ENCODE measurements around the gene CDKN1B.

The CDKN1B gene

DNA sequence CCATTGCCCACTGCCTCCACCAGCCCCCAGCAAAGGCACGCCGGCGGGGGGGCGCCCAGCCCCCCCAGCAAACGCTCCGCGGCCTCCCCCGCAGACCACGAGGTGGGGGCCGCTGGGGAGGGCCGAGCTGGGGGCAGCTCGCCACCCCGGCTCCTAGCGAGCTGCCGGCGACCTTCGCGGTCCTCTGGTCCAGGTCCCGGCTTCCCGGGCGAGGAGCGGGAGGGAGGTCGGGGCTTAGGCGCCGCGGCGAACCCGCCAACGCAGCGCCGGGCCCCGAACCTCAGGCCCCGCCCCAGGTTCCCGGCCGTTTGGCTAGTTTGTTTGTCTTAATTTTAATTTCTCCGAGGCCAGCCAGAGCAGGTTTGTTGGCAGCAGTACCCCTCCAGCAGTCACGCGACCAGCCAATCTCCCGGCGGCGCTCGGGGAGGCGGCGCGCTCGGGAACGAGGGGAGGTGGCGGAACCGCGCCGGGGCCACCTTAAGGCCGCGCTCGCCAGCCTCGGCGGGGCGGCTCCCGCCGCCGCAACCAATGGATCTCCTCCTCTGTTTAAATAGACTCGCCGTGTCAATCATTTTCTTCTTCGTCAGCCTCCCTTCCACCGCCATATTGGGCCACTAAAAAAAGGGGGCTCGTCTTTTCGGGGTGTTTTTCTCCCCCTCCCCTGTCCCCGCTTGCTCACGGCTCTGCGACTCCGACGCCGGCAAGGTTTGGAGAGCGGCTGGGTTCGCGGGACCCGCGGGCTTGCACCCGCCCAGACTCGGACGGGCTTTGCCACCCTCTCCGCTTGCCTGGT lies at the start of gene CDKN1B:
Gene CDKN1B (plus strand): TSS at position 576 of the 793 bp plus-strand sequence. CDS start 472 bp downstream, outside the sequence.
- DNase-seq = peak; percentile 94

DNA sequence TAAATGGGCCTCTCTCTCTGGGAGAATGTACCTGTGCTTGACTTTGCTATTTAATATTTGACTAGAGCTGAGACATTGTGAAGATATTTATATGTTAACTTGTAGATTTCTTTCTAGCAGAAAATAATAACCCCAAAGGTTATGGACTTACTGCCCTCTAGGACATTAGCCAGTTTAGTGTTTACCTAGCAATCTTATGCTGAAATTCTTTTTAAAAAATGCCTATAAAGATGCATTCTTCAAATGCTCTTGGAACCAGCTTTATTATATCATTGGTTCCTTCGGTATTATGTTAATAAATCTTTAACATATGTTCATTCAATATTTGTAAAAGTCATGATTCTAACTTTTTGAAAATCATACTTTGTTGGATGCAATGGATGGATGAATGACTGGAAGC lies 49.2 kb upstream of the CDKN1B start:
- DNase-seq = no peak

DNA sequence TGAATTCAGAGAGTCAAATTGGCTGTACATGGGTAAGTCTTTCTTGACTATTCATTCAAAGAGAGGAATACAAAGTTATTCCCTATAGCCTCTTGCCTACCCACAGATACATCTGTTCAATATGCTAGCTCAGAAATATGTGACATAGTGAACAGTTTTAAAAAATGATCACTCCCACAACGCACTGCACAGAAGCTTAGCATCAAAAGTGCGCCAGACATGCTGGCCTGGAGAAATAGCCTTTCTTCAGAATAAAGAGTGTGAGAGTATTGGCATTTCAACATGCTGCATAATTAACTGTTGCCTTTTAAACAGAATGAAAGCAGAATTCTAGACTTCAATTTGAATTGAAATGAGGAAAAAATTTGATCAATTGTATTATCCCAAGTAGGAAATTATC lies 48.1 kb upstream of the CDKN1B start:
- no peak for DNase-seq

DNA sequence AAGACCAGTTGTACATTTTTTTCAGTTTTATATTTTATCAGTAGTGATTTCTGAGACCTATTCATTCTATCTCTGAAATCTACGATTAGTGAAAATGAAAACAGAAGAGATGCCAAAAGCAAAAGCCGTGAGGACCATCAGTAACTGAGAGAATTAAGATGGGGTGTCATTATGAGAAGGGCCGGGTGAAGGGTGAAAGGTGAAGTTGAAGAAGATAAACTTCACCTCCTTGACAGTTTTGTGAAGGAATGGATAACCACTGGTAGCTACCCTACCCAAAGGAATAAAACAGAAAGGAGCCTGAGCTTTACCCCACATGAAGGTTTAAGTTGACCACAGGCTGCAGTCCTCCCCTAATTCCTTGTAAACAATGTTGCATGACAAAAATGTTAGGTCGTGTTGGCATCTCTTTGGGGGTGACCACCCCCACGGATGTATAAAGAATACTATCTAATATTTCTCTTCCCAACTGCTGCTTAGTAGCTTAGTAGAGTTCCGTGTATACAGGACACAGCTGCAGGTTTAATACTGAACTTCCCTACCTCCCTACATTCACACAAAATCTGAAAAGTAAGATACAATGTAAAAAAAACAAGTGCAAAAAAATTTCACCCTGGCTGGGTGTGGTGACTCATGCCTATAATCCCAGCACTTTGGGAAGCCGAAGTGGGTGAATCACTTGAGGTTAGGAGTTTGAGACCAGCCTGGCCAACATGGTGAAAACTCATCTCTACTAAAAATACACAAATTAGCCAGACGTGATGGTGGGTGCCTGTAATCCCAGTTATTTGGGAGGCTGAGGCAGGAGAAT lies 45.1 kb upstream of the CDKN1B start:
- no peak for DNase-seq

DNA sequence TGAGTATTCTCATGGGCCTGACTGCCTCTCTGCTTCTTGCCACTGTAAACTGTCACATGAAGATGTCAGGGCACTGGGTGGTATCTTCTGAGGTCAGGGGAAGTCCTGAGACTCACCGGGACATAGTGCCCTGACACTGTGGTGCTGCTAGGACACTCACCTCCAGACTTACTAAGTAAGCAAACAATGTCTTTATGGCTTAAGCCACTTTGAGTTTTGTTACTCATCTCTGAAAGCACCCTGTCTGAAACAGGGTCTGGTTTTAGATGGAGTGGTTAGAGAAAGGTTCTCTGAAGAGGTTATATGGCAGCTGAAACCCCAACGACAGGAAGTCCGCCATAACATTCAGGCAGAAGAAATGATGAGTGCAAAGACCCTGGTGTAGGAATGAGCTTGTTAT lies 43.9 kb upstream of the CDKN1B start:
- DNase-seq = no peak

DNA sequence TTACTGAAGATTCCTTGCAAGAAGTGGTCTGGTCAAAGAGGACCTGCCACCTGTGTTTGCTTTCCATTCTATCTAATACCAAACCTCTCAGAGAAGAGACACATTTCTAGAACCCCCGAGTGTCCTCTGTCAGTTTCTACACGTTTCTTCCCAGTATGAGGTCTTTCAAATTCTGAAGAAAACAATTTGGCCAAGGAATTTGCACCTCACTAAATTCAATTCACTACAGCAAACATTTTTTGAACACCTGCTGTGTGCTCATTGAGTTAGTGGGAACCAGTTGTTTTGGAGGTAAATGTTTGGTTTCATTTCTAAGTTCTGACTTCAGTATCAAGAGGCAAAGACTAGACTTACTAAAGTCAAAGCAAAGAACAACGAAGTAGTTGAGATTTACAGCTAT lies 40.6 kb upstream of the CDKN1B start:
- no peak for DNase-seq

DNA sequence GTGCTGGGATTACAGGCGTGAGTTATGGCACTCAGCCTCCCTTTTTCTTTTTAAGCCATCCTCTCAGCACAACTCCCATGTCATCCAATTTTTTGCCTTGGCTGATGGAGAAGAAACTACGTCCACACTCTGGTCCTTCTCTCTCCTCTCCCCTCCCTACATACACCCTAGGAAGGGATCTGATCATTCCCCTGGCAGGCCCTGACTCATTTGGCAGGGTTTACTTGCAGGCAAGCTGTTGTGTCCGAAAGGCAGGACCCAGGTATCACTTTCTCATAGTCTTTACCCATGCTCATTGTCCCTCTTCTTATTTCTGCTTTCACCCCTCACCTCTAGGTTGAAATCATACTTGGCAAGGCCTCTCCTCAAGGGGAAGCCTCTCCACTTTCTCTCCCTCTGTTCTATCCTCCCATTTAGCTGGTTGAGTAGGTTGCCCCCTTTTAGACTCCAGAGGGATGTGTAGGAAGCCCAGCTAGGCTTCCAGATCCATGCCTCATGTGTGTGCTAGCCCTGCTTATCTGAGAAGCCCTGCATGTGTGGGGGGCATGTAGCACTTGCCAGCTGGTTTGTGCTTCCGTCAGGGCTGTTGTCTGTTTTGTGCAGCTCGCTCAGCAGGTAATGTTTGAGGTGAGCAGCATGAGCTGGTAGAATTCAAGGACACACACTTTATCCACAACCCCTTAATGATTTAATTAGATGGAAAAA lies 36.0 kb upstream of the CDKN1B start:
- DNase-seq = no peak

DNA sequence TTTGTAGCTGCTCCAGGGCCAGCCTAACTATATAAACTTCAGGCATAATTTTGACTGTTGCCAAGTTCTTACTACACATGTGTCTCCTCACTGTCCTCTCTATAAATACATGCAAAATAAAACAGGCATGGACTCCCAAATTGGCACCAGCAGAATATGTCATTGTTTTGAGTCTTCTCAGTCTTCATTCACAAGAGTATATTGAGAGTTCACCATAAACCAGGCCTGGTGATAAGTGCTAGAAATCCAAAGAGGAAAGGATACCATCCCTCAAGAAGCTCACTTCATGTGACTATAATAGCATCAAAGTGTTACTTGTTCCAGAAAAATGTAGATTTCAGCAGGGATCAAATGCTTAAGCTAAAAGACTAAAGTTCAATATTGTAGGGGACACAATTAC lies 34.9 kb upstream of the CDKN1B start:
- no peak for DNase-seq

DNA sequence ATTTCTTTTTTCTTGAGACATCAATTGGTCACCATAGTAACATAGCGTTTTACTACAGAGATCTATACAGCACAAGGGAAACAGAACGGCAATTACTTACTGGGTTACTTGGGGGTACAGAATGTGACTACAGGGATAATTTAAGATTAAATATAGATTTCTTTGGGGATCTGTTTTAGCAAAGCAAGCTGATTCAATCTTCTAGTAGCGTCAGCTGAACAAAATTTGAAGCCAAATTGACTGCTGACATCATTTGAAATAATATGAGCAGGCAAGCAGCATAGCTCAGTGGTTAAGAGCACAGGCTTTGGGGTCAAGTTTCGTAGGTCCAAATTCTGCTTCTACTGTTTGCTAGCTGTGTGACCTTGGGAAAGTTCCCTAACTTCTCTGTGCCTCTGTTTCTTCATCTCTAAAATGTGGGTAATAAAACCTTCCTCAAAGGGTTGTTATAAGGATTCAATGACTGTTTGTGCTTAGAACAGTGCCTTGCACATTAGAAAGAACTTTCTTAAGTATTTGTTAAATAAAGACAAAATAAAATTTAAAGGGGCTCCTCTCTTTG lies 34.0 kb upstream of the CDKN1B start:
- no peak for DNase-seq

DNA sequence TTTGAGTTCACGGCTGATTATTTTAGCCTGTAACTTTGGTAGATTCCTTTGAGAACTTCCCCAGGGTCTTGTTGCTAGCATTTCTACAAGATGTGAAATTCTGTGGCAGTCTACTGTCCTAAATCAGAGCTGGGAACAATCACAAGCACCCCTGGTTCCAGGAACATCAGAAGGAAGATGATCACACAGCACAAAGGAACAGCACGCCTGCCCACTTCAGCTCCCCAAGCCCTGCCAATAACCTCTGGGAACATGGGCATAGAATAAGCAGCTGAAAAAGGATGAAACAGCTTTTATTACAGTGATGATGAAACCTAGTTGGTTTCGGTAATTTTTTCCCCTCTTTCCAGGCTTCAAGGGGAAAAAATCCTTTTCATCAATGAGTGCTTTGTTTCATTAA lies 33.4 kb upstream of the CDKN1B start:
- DNase-seq = no peak

DNA sequence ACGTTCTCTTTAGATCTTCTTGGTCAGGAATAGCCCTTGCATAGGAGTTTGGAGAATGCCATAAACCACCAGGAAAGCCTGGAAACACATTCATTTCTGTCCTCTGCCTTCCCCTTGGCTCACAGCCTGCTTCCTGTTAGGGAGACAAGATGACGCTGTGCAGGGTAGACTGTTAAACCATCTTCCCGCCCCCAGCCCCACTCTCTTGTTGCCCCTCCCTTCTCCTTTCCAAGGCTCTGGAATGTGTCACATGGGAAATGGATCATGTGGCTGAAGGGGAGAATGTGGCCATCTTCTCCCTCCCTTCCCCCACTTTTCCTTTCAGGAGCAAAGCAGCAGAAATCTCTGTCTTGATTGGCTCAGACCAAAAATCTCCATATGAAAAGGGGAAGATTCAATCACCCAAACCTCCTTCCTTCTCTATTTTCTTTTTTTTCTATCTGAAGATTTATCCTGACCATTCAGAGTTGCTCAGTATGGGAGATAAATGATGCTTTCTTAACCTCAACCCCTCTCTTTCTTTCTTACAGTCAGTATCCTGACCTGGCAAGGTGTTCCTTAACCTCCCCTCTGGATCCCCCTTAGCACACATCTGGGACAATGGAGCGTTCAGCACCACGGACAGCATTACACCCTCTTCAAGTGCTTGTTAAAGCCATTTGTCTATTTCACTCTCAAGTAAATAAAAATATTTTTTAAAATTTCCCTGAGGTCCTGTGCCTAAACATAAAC lies 32.6 kb upstream of the CDKN1B start:
- DNase-seq = no peak

DNA sequence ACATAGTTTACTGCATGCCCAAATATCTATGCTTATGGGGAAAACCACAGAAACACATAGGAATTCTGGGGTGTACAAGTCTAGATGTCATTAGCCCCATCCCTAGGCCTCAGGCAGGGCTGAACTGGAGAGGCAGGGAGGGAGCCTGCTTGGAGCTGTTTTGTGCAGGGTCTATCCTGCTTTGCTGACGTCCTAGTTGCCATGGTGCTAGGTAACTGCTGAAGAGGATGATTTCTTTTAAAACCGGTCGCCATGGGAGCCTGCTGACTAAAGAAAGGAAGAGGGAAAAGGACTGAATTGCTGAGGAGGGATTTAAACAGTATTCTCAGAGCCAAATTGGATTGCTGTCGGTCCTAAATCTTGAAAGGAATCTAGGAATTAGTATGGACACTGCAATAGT lies 31.9 kb upstream of the CDKN1B start:
- DNase-seq = no peak

DNA sequence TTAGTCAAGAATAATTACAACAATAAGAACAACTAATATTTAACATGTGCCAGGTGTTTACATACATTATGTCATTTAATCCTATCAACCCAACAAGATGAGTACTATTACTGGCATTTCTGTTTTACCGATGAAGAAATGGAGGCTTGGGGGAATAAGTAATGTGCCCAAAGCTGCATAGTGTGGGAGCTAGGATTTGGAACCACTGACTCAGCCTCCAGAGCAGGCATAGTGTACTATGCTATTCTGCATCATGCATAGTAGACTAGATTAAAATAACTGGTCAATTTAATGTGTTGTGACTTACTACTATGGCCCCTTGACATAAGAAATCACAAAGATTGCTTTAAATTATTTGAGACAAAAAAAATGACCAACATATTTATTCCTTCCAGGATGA lies 30.7 kb upstream of the CDKN1B start:
- no peak for DNase-seq

DNA sequence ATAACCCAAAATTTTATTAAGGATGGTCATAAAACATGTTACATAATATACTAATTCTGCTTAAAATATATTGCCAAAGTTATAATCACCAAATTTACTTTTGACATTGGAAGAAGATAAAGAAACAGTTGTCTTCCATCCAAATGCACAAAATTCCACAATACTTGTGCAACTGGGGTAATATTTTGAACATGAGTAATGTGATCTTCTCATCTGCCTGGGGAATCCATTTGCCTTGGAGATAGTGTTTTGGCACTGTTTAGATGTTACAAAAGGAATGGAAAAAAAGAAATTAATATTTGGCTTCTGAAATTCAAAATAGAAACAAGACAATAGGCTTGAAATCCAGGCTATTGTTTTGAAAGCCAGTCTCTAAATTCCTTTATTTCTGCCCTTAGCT lies 30.2 kb upstream of the CDKN1B start:
- no peak for DNase-seq

DNA sequence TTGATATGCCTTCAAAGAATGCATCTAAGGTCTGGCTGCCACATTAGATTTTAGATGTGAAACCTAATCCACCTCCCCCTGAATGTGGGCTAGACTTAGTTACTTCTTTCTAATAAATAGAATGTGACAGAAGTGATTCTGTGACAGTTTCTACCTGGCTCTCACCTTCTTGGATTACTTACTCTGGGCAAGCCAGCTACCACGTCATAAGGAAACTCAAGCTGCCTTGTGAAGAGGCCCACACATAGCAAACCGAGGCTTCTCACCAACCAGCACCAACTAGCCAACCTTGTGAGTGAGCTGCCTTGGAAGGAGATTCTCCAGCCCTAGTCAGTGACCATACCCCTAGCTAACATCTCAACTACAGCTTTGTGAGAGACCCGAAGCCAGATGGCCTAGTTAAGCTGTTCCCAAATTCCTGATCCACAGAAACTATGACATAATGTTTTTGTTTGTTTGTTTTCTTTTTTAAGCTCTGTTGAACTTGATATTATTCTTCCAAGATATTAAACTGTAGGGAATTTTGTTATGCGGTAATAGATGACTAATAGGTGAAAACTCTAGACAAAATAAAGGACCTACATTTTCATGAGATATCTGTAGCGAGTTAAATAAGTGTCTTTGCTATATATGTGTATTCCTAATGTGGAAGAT lies 27.4 kb upstream of the CDKN1B start:
- DNase-seq = no peak

DNA sequence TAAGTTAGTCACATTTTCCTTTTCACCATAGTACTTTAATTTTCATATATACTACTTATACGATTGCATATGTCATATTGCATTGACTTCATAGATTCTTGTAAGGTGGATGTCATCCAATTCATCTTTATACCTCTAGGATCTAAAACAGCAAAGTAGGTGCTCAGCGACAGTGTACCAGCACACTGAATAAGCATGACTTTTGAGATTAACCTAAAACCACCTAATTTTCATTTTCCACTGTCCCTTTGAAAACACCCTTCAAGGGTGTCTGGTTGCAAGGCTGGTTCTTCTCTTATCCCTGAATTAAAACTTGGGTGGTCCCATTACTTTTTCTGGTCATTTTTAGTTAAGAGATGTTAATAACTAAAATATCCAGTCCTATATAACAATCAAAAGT lies 25.6 kb upstream of the CDKN1B start:
- no peak for DNase-seq

DNA sequence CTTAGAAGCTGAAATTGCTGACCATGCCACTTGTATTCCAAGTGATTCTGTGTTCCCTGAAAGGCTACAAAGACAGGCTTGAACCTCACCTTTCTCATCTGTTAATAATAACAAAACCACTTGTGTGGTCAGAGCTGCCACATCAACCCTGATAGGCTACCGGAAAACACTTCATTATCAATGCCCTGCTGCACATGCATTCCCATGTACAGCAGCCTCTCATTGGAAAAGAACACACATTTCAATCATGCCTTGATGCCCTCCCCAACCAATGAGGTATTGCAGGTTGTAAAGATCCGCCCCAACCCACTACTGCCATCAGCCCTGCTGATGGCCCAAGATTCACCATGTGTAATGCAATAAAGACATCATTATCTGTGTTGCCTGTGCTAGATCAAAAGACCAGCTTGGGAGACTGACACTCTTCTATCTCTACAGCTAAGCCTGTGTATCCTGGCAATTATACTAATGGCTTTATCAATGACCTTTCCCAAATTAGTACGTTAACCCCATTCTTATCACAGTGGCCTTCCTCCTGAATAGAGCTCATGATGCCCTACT lies 24.0 kb upstream of the CDKN1B start:
- no peak for DNase-seq

DNA sequence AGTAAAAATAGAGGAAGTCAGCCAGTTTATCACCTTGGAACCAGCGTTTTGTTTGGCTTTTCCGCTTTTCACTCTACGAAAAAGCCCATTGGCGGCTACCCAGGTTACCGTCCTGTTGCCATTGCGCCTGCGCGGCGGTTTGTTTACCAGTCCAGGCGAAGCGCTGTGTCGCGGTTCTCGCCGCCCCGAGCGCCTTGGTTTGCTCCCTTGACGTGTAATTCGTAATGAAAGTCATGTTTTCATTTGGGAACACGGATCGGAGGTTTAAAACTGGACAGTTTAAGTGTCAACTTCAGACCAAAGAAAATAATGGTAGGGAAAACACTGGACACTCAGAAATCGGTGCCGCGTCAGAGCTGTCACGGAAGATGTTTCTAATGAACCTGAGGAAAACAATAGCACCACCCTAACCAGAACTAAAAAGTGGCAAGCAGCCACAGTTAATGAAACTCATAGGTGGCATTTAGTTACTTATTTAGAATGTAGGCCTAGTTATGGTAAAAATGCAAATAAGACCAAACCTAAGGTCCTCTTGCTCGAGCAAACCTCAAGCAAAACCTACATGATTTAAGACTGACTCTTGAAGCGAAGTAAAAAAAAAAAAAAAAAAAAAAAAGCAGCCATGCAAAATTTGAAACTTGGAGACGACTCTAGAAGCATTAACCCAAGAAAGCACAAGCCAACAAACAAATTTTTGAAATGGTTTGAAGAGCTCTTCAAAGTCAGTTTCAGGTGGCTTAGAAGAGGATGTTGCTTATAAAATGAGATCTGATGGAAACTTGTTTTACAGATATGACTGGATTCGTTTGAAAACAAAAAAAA lies 20.4 kb upstream of the CDKN1B start:
- DNase-seq = peak; percentile 96

DNA sequence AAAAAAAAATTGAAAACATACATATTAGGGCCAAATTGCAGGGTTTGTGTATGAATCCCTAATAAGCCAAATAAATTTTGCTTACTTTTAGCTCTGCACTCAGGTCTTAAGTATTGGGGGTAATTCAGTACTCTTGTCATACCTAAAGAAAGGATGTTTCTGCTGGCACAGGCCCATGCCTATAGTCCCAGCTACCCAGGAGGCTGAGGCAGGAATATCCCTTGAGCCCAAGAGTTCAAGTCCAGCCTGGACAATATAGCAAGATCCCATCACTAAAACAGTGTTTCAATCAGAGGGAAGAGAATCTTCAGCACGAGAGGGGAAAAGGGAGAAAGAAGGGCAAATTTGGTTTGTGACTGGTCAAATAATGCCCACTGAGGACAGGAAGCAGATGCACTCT lies 17.8 kb upstream of the CDKN1B start:
- no peak for DNase-seq

DNA sequence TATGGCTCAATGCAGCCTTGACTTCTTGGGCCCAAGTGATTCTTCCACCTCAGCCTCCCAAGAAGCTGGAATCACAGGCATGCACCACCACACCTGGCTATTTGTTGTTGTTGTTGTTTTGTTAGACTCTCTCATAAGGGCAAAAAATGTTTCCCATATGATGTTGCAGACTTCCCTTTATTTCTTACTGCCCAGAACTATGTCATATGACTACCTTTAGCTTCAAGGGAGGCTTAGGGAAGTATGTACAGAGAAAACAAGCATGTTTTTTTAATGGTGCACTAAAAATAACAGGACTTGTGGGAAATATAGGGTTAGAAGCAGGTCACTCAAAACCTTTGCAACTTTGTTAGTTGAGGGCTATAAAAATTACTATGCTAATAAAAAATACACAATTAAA lies 16.9 kb upstream of the CDKN1B start:
- no peak for DNase-seq

DNA sequence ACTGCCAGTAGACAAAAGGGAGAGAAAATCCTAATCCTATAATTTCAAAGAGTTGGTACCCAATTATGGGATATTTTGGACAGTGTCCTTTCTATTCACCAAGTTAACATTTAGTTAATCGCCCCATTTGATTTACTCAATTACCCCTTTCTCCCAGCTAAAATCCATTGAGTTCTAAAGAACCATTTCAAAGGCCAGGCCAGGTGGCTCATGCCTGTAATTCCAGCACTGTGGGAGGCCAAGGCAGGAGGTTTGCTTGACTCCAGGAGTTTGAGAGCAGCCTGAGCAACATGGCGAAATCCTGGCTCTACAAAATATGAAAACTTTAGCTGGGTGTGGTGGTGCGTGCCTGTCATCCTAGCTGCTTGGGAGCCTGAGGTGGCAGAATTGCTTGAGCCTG lies 15.7 kb upstream of the CDKN1B start:
- DNase-seq = no peak
